HepG2 (cell line): ENCODE results near the gene STIP1. TPM values are rescaled to one million over a fixed set of nuclear protein-coding genes. Genes with fewer than 3 reads are reported as not detected.

Experiments used
- ADNP ChIP-seq: sonication (generic); formaldehyde crosslinking; IDR thresholded peaks from 2 replicates; pipeline ENCODE4 v1.4.0; 2020; ENCODE audit warnings: missing genetic modification reagents
- ATM ChIP-seq: fragments of 450-650 bp; IDR thresholded peaks from 2 replicates; pipeline ENCODE4 v1.7.1; 2017; ENCODE audit warnings: mild to moderate bottlenecking, borderline replicate concordance
- BORCS8-MEF2B ChIP-seq: sonication (generic); formaldehyde crosslinking; IDR thresholded peaks from 2 replicates; pipeline ENCODE4 v1.8.0; 2022; ENCODE audit warnings: mild to moderate bottlenecking, missing genetic modification reagents
- EP300 ChIP-seq, 3 experiments: sonication (generic) in 1 of 3; formaldehyde crosslinking in 1 of 3; IDR thresholded peaks; 2 replicates each; pipeline versions ENCODE4 v1.5.1 to v1.6.1; 2011 to 2020; ENCODE audit warnings: low read depth in 2 of 3, low read length in 2 of 3, borderline replicate concordance in 1 of 3, improper control_type of control experiment in 1 of 3, mild to moderate bottlenecking in 1 of 3, missing genetic modification reagents in 1 of 3, moderate library complexity in 1 of 3
- ETV5 ChIP-seq: IDR thresholded peaks from 2 replicates; pipeline ENCODE4 v1.6.1; 2018; ENCODE audit warnings: missing biosample characterization, missing genetic modification reagents, inconsistent platforms, borderline replicate concordance
- IKZF5 ChIP-seq: IDR thresholded peaks from 2 replicates; pipeline ENCODE4 v1.6.1; 2018; ENCODE audit warnings: missing genetic modification reagents, mild to moderate bottlenecking, missing compliant biosample characterization
- JARID2 ChIP-seq: sonication (generic); formaldehyde crosslinking; IDR thresholded peaks from 2 replicates; pipeline ENCODE4 v1.8.1; 2023; ENCODE audit warnings: missing genetic modification reagents, inconsistent platforms; ENCODE audit not compliant: insufficient replicate concordance
- MTERF4 ChIP-seq: sonication (generic); formaldehyde crosslinking; IDR thresholded peaks from 2 replicates; pipeline ENCODE4 v1.8.0; 2023; ENCODE audit warnings: mild to moderate bottlenecking, missing genetic modification reagents
- NR0B2 ChIP-seq: sonication (generic); formaldehyde crosslinking; IDR thresholded peaks from 2 replicates; pipeline ENCODE4 v1.4.0; 2020; ENCODE audit warnings: mild to moderate bottlenecking, missing genetic modification reagents
- PRDM15 ChIP-seq: sonication (generic); formaldehyde crosslinking; IDR thresholded peaks from 2 replicates; pipeline ENCODE4 v1.4.0; 2020; ENCODE audit warnings: missing genetic modification reagents
- RARA ChIP-seq: IDR thresholded peaks from 2 replicates; pipeline ENCODE4 v1.6.1; 2016; ENCODE audit warnings: missing genetic modification reagents, missing compliant biosample characterization
- RXRB ChIP-seq: IDR thresholded peaks from 2 replicates; pipeline ENCODE4 v1.6.1; 2016; ENCODE audit warnings: borderline replicate concordance, missing genetic modification reagents, missing compliant biosample characterization
- SOX6 ChIP-seq, 2 experiments: fragments of 450-650 bp in 1 of 2; sonication (generic) in 1 of 2; formaldehyde crosslinking in 1 of 2; IDR thresholded peaks; 2 replicates each; pipeline versions ENCODE4 v1.4.0 to v1.6.1; 2017 to 2020; ENCODE audit warnings: antibody characterized with exemption in 1 of 2, mild to moderate bottlenecking in 1 of 2, missing genetic modification reagents in 1 of 2
- SRY ChIP-seq: sonication (generic); formaldehyde crosslinking; IDR thresholded peaks from 2 replicates; pipeline ENCODE4 v1.8.0; 2022; ENCODE audit warnings: mild to moderate bottlenecking, missing genetic modification reagents
- TEF ChIP-seq: sonication (generic); formaldehyde crosslinking; IDR thresholded peaks from 2 replicates; pipeline ENCODE4 v1.5.0; 2020; ENCODE audit warnings: missing genetic modification reagents
- ZFP82 ChIP-seq: sonication (generic); formaldehyde crosslinking; IDR thresholded peaks from 2 replicates; pipeline ENCODE4 v1.5.1; 2020; ENCODE audit warnings: mild to moderate bottlenecking, missing genetic modification reagents, borderline replicate concordance
- ZNF205 ChIP-seq: IDR thresholded peaks from 2 replicates; pipeline ENCODE4 v1.6.1; 2018; ENCODE audit warnings: missing biosample characterization, missing genetic modification reagents
- ZNF441 ChIP-seq: sonication (generic); formaldehyde crosslinking; IDR thresholded peaks from 2 replicates; pipeline ENCODE4 v1.7.0; 2021; ENCODE audit warnings: missing genetic modification reagents, borderline replicate concordance
- ZNF510 ChIP-seq: sonication (generic); formaldehyde crosslinking; IDR thresholded peaks from 2 replicates; pipeline ENCODE4 v1.4.0; 2020; ENCODE audit warnings: low read depth, mild to moderate bottlenecking, missing genetic modification reagents
- ZNF704 ChIP-seq: sonication (generic); formaldehyde crosslinking; IDR thresholded peaks from 2 replicates; pipeline ENCODE4 v1.8.1; 2023; ENCODE audit warnings: mild to moderate bottlenecking, inconsistent platforms, moderate library complexity, missing genetic modification reagents, borderline replicate concordance
- polyA plus RNA-seq, 8 experiments: library from polyadenylated mRNA; depleted of rRNA in 3 of 8; stranded (reverse) in 7 of 8; unstranded in 1 of 8; fragments of >200 nt; fragmentation: Illumina TruSeq in 4 of 8; extraction: Trizol in 4 of 8; gene quantifications; 2 replicates each; pipeline versions ENCODE4 v1.2.1 to v1.2.3, GENCODE V29; 2011 to 2016; ENCODE audit warnings: low read depth in 4 of 8, missing spikeins in 1 of 8, mixed read lengths in 1 of 8; ENCODE audit not compliant: insufficient read depth in 1 of 8
- total RNA-seq, 5 experiments: library from RNA; depleted of rRNA; stranded (reverse); fragments of >200 nt; fragmentation: Illumina TruSeq; extraction: Trizol; gene quantifications; 2 replicates each; pipeline ENCODE4 v1.2.3, GENCODE V29; 2016; ENCODE audit warnings: low read depth in 1 of 5

The STIP1 gene
- total and polyA plus RNA-seq, 2 of the 13 experiments (the other 11 are each of a cell fraction or from before 2014, with no cell fraction given): 81.1 to 217 TPM

GRCh38 chr11:64218628-64219353, 32.8 kb downstream of the STIP1 start (continued):
- 0 out of 2 replicates have a peak, but pooled peaks have one; percentile 31 for TF ChIP-seq IKZF5 (CRISPR knock-in tag)
- no peak for TF ChIP-seq TEF
- TF ChIP-seq ATM: no peak
- no peak for TF ChIP-seq ADNP (CRISPR knock-in tag)
- no peak for TF ChIP-seq MTERF4
- no peak for TF ChIP-seq ZFP82 (CRISPR knock-in tag)
- no peak for TF ChIP-seq ZNF704 (CRISPR knock-in tag)
- no peak for TF ChIP-seq SRY (CRISPR knock-in tag)
- no peak for TF ChIP-seq EP300 (IDR thresholded peaks at IDR 0.05; ENCODE audit: low read depth in 2 of 2, low read length in 2 of 2)
- TF ChIP-seq EP300 (CRISPR knock-in tag; IDR thresholded peaks at IDR 0.05; ENCODE audit: borderline replicate concordance): no peak
- peak; percentile 15; the same call in 1 of the 2 replicates for TF ChIP-seq RXRB
- no peak for TF ChIP-seq BORCS8-MEF2B
- no peak for TF ChIP-seq ZNF205 (CRISPR knock-in tag)
- no peak for TF ChIP-seq ZNF441
- TF ChIP-seq NR0B2: no peak
- no peak for TF ChIP-seq PRDM15 (CRISPR knock-in tag)
- TF ChIP-seq SOX6 (IDR thresholded peaks at IDR 0.05): no peak
- TF ChIP-seq SOX6 (CRISPR knock-in tag; IDR thresholded peaks at IDR 0.05): peak; percentile 38
- TF ChIP-seq RARA (CRISPR knock-in tag): no peak
- TF ChIP-seq JARID2: no peak
- TF ChIP-seq ZNF510 (CRISPR knock-in tag): no peak
- TF ChIP-seq ETV5 (CRISPR knock-in tag): no peak
